Neutrophil (primary cell): ENCODE measurements around the gene PIP4K2A.

Experiments
- H3K27ac ChIP-seq: fragments of 200-600 bp; sonication (generic); 2 replicates; pipeline ENCODE4 v1.5.1; 2016; ENCODE audit warnings: mild to moderate bottlenecking, moderate library complexity
- H3K27me3 ChIP-seq: fragments of 200-600 bp; sonication (generic); 2 replicates; pipeline ENCODE4 v1.6.0; 2016; ENCODE audit warnings: mild to moderate bottlenecking
- H3K36me3 ChIP-seq: fragments of 200-600 bp; sonication (generic); 2 replicates; pipeline ENCODE4 v1.5.1; 2017
- H3K4me1 ChIP-seq, 2 experiments: fragments of 200-600 bp in 1 of 2; sonication (generic) in 1 of 2; 1 replicate in 1 of 2; 2 replicates in 1 of 2; pipeline versions ENCODE4 v1.5.1 to v1.6.1; 2013 to 2016; ENCODE audit warnings: low read depth in 1 of 2, low read length in 1 of 2, mild to moderate bottlenecking in 1 of 2, moderate library complexity in 1 of 2; ENCODE audit not compliant: control insufficient read depth in 1 of 2, insufficient read depth in 1 of 2
- H3K4me3 ChIP-seq, 2 experiments: fragments of 200-600 bp in 1 of 2; sonication (generic) in 1 of 2; 1 replicate in 1 of 2; 2 replicates in 1 of 2; pipeline ENCODE4 v1.5.1; 2013 to 2016; ENCODE audit warnings: low read depth in 1 of 2, low read length in 1 of 2, mild to moderate bottlenecking in 1 of 2, moderate library complexity in 1 of 2
- H3K9me3 ChIP-seq: fragments of 200-600 bp; sonication (generic); 2 replicates; pipeline ENCODE4 v1.5.1; 2016
- TF ChIP-seq, protein P1 (sequence below): fragments of 200-600 bp; sonication (generic); IDR thresholded peaks from 2 replicates; pipeline ENCODE4 v1.5.1; 2016; ENCODE audit warnings: antibody characterized with exemption

PIP4K2A gene

DNA sequence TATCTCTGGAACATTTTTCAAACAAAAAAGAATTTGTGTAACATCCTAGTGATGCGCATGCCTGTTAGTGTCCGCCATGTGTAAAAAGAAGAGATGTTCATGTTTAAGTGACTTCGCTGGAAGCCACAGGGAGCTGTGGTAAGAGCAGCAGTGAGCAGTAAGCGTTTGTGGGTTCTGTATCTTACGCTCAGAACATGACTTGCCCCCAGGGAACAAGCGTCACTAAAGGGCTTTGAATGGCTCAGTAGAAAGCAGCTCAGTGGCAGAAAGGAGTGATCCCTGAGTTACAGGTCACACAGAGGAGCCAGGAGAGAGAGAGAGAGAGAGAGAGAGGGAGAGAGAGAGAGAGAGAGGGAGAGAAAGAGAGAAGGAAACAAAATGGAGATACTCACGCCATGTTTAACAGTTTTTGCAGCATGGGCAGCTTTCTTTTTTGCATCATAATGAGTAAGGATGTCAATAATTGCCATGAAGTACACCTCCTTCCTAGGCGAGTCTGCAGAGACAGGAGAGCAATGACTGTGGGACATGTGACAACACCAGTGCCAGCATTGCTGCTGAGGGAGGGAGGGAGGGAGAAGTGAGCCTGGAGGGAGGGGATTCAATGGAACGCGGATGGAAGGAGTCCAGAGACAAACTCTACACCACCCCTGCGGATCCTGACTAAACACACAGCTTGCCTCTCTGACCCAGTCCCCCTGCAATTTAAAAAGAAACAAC, 174.6 kb downstream of the PIP4K2A start:
- no peaks in the 10 kb centered on the region for H3K9me3 ChIP-seq
- H3K4me3 ChIP-seq: no peak overlapping the region
- no peaks in the 10 kb centered on the region for H3K27me3 ChIP-seq
- H3K27ac ChIP-seq: no peak overlapping the region
- TF ChIP-seq, protein P1, sequence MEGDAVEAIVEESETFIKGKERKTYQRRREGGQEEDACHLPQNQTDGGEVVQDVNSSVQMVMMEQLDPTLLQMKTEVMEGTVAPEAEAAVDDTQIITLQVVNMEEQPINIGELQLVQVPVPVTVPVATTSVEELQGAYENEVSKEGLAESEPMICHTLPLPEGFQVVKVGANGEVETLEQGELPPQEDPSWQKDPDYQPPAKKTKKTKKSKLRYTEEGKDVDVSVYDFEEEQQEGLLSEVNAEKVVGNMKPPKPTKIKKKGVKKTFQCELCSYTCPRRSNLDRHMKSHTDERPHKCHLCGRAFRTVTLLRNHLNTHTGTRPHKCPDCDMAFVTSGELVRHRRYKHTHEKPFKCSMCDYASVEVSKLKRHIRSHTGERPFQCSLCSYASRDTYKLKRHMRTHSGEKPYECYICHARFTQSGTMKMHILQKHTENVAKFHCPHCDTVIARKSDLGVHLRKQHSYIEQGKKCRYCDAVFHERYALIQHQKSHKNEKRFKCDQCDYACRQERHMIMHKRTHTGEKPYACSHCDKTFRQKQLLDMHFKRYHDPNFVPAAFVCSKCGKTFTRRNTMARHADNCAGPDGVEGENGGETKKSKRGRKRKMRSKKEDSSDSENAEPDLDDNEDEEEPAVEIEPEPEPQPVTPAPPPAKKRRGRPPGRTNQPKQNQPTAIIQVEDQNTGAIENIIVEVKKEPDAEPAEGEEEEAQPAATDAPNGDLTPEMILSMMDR: no peak
- H3K4me1 ChIP-seq: no peaks in the 10 kb centered on the region
- H3K36me3 ChIP-seq: peaks cover 94% of the 10 kb centered on the region

- Histone ChIP-seq H3K9me3 (no peaks in the 10 kb centered on the region), H3K27ac (peak overlapping the region; percentile 34), H3K27me3 (no peaks in the 10 kb centered on the region), H3K4me1 (no peaks in the 10 kb centered on the region), H3K4me3 (no peak overlapping the region), H3K36me3 (peaks cover 86% of the 10 kb centered on the region)
- TF ChIP-seq, protein P1: no peak
These were observed 176.6 kb downstream of the PIP4K2A start for GRCh38 chr10:22537810-22538209.

DNA sequence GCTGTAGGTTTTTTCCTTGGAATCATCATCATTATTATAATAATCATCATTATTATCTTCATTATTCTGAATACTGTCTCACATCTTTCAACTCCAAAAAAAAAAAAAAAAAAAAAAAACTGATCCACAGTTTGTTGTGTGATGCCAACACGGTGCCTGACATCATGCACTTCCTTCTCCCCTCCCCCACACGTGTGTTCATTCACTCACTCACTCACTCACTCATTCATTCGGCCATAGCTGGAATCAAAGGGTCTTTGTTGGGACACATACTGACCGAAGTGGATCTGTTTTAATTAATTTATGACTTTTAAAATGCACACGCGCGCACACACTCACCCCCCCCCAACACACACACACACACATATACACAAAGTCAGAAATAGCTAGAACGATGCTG, 177.8 kb downstream of the PIP4K2A start:
- no peak overlapping the region for H3K27ac ChIP-seq
- no peak overlapping the region for H3K4me3 ChIP-seq
- H3K4me1 ChIP-seq: no peaks in the 10 kb centered on the region
- TF ChIP-seq, protein P1: no peak
- no peaks in the 10 kb centered on the region for H3K9me3 ChIP-seq
- no peaks in the 10 kb centered on the region for H3K27me3 ChIP-seq
- peaks cover 74% of the 10 kb centered on the region for H3K36me3 ChIP-seq

- Histone ChIP-seq H3K4me3 (no peak overlapping the region), H3K4me1 (no peaks in the 10 kb centered on the region), H3K36me3 (peaks cover 58% of the 10 kb centered on the region), H3K27ac (no peak overlapping the region), H3K27me3 (no peaks in the 10 kb centered on the region), H3K9me3 (no peaks in the 10 kb centered on the region)
- TF ChIP-seq, protein P1: no peak
These were observed 179.4 kb downstream of the PIP4K2A start for GRCh38 chr10:22534849-22535604.

DNA sequence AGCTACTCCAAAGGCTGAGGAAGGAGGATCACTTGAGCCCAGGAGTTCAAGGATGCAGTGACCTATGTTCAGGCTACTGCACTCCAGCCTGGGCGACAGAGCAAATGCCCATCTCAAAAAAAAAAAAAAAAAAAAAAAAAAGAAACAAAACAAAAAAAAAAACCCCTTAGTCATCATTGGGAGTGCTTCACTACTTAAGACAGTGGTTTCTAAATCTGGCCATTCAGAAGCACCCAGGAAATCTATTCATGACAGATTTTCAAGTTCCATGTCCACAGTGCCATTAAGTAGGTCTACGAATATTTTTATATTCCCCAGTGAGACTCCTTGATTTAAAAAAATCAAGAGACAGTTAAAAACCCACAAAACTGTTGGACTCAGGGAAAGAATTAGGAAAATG, 182.9 kb downstream of the PIP4K2A start:
- H3K27ac ChIP-seq: no peak overlapping the region
- TF ChIP-seq, protein P1: no peak
- no peaks in the 10 kb centered on the region for H3K27me3 ChIP-seq
- H3K4me3 ChIP-seq: no peak overlapping the region
- peaks cover 24% of the 10 kb centered on the region for H3K36me3 ChIP-seq
- no peaks in the 10 kb centered on the region for H3K4me1 ChIP-seq
- H3K9me3 ChIP-seq: no peaks in the 10 kb centered on the region
